ENCODE measurements around the gene RAD23A.
A peak's percentile ranks its signal among the peaks of the same experiment; 100 is the strongest.
"Not testable (repeated sequence)": the region's sequence is repeated elsewhere in the genome, so short reads cannot be mapped to it uniquely, and the experiment has no call there.

RAD23A gene

DNA sequence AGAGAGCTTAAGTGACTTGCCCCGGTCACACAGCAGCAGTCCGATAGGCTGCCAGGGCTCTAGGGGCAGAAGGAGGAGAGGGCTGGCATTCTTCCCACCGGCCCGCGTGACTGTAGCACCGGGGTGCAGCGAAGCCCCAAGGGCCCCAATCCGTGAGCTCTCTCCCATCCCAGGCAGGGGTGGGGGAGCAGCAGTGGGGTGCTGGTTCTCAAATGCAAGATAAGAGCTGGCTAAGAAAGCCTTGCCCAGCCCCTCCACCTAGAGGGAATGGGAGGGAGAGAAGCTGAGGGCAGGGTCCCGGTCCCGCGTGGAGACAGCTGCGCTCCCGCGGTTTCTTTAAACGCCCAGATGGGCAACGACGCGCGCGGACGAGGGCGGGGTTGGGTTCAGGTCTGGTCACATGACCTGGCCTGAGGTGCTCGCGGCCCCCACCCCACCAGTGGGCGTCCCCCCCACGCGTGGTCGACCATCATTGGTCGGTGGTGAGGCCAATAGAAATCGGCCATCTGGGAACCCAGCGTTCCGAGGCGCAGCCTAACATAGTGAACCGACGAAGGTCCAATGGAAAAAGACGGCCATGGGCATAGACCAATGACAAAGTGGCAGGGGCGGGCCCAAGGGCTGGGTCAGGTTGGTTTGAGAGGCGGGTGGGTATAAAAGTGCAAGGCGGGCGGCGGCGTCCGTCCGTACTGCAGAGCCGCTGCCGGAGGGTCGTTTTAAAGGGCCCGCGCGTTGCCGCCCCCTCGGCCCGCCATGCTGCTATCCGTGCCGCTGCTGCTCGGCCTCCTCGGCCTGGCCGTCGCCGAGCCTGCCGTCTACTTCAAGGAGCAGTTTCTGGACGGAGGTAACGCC, 7.5 kb upstream of the RAD23A start, which contains the start of gene CALR:
Gene CALR, plus strand, starts transcription at position 683 of the 852 bp plus-strand sequence. Its CDS starts 71 bp downstream, at position 754.
- DNase-seq (ENCODE audit: low read depth) = peak; percentile 98

DNA sequence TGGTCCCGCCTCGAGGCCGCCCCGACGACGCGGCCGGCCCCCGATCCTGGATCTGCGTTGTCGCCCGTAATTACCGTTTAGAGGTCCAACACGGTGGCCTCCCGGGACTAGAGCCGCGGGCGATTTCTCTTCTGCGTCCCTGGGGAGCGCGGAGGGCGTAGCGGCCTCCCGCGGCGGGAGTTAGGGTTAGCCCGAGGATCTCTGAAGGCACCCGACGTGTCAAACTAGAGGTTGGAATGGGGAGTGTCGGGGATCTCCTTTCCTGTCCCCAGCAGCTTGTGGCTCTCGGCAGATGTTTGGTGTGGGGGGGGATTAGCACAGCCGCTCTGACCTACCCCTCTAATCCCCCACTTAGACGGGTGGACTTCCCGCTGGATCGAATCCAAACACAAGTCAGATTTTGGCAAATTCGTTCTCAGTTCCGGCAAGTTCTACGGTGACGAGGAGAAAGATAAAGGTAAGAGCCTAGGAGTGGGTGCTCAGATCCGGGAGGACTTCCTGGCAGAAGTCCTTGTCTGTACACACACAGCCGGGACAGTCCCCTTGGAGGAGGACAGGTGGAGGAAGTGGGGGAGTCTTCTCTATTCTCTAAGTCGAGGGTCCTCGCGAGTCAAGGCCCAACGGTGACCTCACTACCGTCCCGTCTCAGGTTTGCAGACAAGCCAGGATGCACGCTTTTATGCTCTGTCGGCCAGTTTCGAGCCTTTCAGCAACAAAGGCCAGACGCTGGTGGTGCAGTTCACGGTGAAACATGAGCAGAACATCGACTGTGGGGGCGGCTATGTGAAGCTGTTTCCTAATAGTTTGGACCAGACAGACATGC, 6.7 kb upstream of the RAD23A start:
- no peak for DNase-seq (ENCODE audit: low read depth)

DNA sequence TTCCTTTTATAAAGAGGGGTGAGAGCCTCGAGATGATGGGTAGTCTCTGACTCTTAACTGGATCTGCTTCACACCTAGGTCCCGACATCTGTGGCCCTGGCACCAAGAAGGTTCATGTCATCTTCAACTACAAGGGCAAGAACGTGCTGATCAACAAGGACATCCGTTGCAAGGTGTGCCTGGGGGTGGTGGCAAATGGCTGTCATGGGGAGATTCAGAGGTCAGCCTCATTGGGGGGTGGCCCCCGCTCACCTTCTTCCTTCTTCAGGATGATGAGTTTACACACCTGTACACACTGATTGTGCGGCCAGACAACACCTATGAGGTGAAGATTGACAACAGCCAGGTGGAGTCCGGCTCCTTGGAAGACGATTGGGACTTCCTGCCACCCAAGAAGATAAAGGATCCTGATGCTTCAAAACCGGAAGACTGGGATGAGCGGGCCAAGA, 5.7 kb upstream of the RAD23A start:
- DNase-seq (ENCODE audit: low read depth) = no peak

GRCh38 chr19:12940897-12941296, 4.8 kb upstream of the RAD23A start:
- DNase-seq (ENCODE audit: low read depth) = no peak

DNA sequence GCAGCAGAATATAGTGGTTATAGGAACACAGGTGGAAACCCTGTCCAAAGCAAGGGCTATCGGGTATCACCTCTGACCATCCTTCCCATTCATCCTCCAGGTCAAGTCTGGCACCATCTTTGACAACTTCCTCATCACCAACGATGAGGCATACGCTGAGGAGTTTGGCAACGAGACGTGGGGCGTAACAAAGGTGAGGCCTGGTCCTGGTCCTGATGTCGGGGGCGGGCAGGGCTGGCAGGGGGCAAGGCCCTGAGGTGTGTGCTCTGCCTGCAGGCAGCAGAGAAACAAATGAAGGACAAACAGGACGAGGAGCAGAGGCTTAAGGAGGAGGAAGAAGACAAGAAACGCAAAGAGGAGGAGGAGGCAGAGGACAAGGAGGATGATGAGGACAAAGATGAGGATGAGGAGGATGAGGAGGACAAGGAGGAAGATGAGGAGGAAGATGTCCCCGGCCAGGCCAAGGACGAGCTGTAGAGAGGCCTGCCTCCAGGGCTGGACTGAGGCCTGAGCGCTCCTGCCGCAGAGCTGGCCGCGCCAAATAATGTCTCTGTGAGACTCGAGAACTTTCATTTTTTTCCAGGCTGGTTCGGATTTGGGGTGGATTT, 2.1 kb upstream of the RAD23A start:
- DNase-seq (ENCODE audit: low read depth) = no peak

DNA sequence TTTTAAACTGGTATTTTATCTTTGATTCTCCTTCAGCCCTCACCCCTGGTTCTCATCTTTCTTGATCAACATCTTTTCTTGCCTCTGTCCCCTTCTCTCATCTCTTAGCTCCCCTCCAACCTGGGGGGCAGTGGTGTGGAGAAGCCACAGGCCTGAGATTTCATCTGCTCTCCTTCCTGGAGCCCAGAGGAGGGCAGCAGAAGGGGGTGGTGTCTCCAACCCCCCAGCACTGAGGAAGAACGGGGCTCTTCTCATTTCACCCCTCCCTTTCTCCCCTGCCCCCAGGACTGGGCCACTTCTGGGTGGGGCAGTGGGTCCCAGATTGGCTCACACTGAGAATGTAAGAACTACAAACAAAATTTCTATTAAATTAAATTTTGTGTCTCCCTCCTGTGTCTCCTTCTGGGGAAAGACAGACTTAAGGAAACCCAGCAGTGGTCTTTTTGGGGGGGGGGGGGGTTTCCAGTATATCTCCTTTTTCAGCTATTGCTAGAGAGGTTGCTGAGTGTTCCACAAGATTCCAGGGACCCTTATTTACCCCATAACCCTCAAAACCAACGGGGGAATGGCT, 1.5 kb upstream of the RAD23A start:
- no peak for DNase-seq (ENCODE audit: low read depth)

- no peak for DNase-seq (ENCODE audit: low read depth)
These were observed 545 bp downstream of the RAD23A start for GRCh38 chr19:12946092-12946721.

DNA sequence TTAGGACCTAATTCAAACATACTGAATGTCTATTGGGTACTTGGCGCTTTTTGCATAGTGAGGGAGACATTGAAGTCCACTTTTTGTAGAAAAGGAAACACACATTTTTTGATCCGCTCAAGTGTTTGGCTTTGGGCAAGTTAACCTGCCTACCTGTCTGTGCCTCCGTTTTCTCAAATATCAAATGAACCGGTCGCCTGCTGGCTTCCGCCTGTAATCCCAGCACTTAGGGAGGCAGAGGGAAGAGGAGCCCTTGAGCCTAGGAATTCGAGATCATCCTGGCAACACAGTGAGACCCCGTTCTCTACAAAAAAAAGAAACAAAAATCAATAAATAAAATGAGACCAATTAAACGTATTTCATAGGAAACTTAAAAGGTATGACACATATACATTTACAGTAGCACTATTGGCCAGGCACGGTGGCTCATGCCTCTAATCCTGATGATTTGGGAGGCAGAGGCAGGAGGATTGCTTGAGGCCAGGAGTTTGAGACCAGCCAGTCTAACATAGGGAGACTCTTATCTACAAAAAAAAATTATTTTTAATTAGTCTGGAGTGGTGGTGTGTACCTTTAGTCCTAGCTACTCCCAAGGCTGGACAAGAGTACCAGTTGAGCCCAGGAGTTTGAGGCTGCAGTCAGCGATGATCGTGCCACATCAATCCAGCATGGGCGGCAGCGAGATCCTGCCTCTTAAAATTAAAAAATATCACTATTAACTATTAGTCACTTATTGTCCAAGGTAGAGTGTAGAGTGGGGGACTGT, 1.3 kb downstream of the RAD23A start:
- DNase-seq (ENCODE audit: low read depth) = no peak

DNA sequence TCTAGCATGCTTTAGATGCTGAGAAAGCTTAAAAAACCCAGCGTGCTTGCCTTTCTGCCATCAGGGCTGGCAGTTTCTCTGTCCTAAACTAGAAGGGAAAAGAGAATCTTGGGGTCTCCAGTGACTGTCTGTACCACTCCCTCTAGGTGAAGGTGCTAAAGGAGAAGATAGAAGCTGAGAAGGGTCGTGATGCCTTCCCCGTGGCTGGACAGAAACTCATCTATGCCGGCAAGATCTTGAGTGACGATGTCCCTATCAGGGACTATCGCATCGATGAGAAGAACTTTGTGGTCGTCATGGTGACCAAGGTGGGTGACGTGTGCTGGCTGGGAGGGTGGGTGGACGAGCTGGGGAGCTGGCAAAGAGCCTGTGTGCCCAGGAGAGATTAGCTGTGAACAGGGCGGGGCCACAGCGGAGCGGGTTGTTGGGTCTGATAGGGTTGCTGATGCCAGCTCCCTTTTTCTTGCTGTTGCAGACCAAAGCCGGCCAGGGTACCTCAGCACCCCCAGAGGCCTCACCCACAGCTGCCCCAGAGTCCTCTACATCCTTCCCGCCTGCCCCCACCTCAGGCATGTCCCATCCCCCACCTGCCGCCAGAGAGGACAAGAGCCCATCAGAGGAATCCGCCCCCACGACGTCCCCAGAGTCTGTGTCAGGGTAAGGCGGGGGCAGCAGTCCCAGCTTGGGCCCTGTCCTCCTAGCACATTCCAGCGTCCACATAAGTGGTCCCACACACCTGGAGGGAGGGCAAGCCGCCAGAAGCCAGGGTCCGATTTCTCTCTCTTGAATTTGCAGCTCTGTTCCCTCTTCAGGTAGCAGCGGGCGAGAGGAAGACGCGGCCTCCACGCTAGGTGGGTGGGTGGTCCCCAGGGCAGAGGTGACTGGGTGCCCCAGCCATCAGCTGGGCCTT, 2.3 kb downstream of the RAD23A start:
- DNase-seq (ENCODE audit: low read depth) = no peak

- DNase-seq (ENCODE audit: low read depth) = no peak
These were observed 3.1 kb downstream of the RAD23A start for GRCh38 chr19:12948612-12949362.

GRCh38 chr19:12949363-12950283, 4.0 kb downstream of the RAD23A start:
- DNase-seq (ENCODE audit: low read depth) = no peak

GRCh38 chr19:12952050-12952449, 6.4 kb downstream of the RAD23A start:
- not testable (repeated sequence) for DNase-seq (ENCODE audit: low read depth)

- no peak for DNase-seq (ENCODE audit: low read depth)
These were observed 7.0 kb downstream of the RAD23A start for GRCh38 chr19:12952488-12953137.

GRCh38 chr19:12953138-12953798, 7.6 kb downstream of the RAD23A start:
- no peak for DNase-seq (ENCODE audit: low read depth)

GRCh38 chr19:12953799-12954611, 8.3 kb downstream of the RAD23A start:
- no peak for DNase-seq (ENCODE audit: low read depth)

DNA sequence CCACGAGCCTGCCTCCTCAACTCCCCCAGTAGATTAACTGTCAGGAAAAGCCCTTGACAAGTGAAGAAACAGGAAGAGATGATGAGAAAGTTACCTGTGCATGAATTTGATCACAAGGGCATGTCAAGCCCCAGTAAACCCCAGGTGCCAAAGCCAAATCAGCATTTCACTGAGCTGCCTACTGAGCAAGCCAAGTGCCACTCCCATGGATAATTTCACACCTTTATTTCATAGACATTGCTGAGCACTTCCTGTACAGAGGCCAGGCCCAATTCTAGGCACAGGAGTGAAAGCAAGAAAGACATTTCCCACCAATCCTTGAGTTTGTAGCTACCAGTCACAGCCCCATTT, 8.9 kb downstream of the RAD23A start:
- DNase-seq (ENCODE audit: low read depth) = no peak

Measured in stimulated activated CD8-positive, alpha-beta memory T cell treated with anti-CD3 and anti-CD28 coated beads, Interleukin-15, amount 100 ng/mL, for 1 hour (primary cell).